GM21737 (cell line): Measurements from ENCODE around the gene PSMD5.

ENCODE experiments used
- ATAC-seq: cut with Tn5 transposase; IDR thresholded peaks from one replicate; pipeline ENCODE4 v1.9.1; 2021; ENCODE audit warnings: mild to moderate bottlenecking, moderate library complexity; ENCODE audit not compliant: unreplicated experiment

Gene PSMD5

GRCh38 chr9:120767451-120767850, 75.3 kb downstream of the PSMD5 start:
- ATAC-seq = no peak
